Calu3 (cell line): Measurements from ENCODE around the gene GPR171. TPM values are rescaled to one million over a fixed set of nuclear protein-coding genes. Genes with fewer than 3 reads are reported as not detected.
A peak's percentile ranks its signal among the peaks of the same experiment; 100 is the strongest.

Experiments used
- BruUV-seq: library from RNA; stranded (reverse); fragments of 400-500 nt; replicated peaks from 2 replicates; lab custom pipeline; 2021; lab: Mats Ljungman, UMichigan
- CTCF ChIA-PET: fragments of 300-600 bp; sonication (Branson Sonifier 250); formaldehyde crosslinking; loops from one replicate; lab custom pipeline; 2022; ENCODE audit warnings: antibody characterized with exemption; lab: Charles Lee
- DNase-seq: peaks from one replicate; pipeline ENCODE4 v3.0.0; 2022
- H3K27ac Mint-ChIP-seq: one replicate; pipeline ENCODE4 v1.8.0; 2022; ENCODE audit warnings: mixed read lengths; ENCODE audit not compliant: unreplicated experiment
- H3K27me3 Mint-ChIP-seq: one replicate; pipeline ENCODE4 v1.8.0; 2022; ENCODE audit warnings: mixed read lengths; ENCODE audit not compliant: unreplicated experiment
- H3K36me3 Mint-ChIP-seq: one replicate; pipeline ENCODE4 v1.8.0; 2022; ENCODE audit warnings: mild to moderate bottlenecking, moderate library complexity, mixed read lengths; ENCODE audit not compliant: insufficient read depth, unreplicated experiment
- H3K4me1 Mint-ChIP-seq: one replicate; pipeline ENCODE4 v1.8.0; 2022; ENCODE audit warnings: mild to moderate bottlenecking, low read depth, mixed read lengths; ENCODE audit not compliant: unreplicated experiment
- H3K4me3 Mint-ChIP-seq: one replicate; pipeline ENCODE4 v1.8.0; 2022; ENCODE audit warnings: mild to moderate bottlenecking, low read depth, moderate library complexity, mixed read lengths; ENCODE audit not compliant: unreplicated experiment
- H3K9me3 Mint-ChIP-seq: one replicate; pipeline ENCODE4 v1.8.0; 2022; ENCODE audit warnings: low read depth, mixed read lengths; ENCODE audit not compliant: unreplicated experiment
- intact Hi-C: fragments of 100-400 bp; cut with micrococcal nuclease; formaldehyde crosslinking; loops from one replicate; pipeline ENCODE4 v1.10.0; 2022; ENCODE audit not compliant: unreplicated experiment
- total RNA-seq: library from RNA; stranded (reverse); gene quantifications from 2 replicates; pipeline ENCODE4 v1.2.3, GENCODE V29; 2022
- TF ChIP-seq, protein P1 (sequence below): fragments of 200-600 bp; IDR thresholded peaks from one replicate; pipeline ENCODE4 v1.8.0; 2022; ENCODE audit warnings: antibody characterized with exemption; ENCODE audit not compliant: unreplicated experiment

GPR171 gene
- total RNA-seq, 1 experiment from 2014 or later: not detected

DNA sequence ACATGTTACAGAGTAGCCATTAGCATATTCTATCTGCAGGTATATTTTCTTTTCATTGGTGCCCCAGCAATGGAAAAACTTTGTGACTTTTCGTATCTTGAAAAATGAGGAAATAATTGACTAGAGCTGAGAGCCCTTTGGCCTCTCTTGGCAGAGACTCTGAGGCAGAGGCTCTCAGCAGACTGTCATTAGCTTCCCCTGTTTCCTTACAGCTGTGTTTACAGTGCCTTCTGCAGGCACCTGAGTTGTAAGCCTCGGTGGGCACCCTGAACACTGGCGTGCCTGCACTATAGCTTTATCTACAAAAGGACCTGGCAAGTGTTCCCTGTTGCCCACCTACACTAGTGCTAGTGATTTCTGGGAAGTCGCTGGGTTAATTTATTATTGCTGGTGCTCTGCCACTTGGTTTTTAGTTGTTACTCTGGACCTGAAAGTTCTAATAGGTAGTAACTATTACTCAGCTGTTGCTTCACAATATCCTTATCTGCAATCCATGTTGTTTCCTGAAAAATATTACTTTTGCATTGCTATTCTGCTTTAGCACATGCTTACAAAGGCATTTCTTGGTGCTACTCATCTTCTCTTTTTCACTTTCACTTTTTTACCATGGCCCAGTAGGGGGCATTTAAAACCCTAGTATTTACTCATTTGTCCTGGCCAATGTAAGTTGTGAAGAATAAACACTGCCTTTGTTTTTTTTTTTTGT lies 7.8 kb upstream of the GPR171 start:
- TF ChIP-seq, protein P1, sequence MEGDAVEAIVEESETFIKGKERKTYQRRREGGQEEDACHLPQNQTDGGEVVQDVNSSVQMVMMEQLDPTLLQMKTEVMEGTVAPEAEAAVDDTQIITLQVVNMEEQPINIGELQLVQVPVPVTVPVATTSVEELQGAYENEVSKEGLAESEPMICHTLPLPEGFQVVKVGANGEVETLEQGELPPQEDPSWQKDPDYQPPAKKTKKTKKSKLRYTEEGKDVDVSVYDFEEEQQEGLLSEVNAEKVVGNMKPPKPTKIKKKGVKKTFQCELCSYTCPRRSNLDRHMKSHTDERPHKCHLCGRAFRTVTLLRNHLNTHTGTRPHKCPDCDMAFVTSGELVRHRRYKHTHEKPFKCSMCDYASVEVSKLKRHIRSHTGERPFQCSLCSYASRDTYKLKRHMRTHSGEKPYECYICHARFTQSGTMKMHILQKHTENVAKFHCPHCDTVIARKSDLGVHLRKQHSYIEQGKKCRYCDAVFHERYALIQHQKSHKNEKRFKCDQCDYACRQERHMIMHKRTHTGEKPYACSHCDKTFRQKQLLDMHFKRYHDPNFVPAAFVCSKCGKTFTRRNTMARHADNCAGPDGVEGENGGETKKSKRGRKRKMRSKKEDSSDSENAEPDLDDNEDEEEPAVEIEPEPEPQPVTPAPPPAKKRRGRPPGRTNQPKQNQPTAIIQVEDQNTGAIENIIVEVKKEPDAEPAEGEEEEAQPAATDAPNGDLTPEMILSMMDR: no peak
- Mint-ChIP-seq H3K4me3 (peak overlapping the region; percentile 5), H3K27ac (no peak overlapping the region), H3K27me3 (no peaks in the 10 kb centered on the region), H3K36me3 (no peaks in the 10 kb centered on the region), H3K9me3 (no peaks in the 10 kb centered on the region), H3K4me1 (peaks cover 13% of the 10 kb centered on the region)
- DNase-seq: peak; percentile 29
- CTCF ChIA-PET: interaction anchor here (0.6 to 1.2 kb wide), 7 partner anchors 9 to 1089 kb away, joined by 3 to 5 read pairs (median 3); no protein-coding TSS in a partner anchor
- no TSS peak for BruUV-seq
- intact Hi-C loops: loop anchor here (5.0 kb wide), 1 partner anchor 71 kb away; no protein-coding TSS in a partner anchor

DNA sequence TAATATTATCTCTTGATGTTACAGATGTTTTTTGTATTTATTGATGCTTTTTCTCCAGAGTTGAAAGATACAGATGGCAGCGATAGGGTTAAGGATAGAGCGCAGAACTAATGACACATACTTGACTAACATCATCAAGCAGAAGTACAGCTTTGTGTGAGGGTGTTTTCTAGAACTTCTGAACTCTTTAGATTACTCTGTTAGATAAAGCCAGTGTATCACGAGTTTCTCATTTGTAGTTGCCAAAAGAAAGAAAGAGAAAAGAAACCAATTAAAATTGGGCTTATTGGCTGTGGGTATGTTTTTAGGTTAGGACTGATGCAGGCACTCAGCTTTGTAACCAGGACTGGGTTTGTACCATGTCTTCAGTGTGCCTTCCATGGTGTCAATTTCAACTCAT lies 6.6 kb upstream of the GPR171 start:
- H3K9me3 Mint-ChIP-seq: no peaks in the 10 kb centered on the region
- H3K4me3 Mint-ChIP-seq: no peak overlapping the region
- intact Hi-C loops: loop anchor here (5.0 kb wide), 1 partner anchor 73 kb away; no protein-coding TSS in a partner anchor
- no peaks in the 10 kb centered on the region for H3K36me3 Mint-ChIP-seq
- no peaks in the 10 kb centered on the region for H3K27me3 Mint-ChIP-seq
- H3K27ac Mint-ChIP-seq: no peak overlapping the region
- TF ChIP-seq, protein P1: no peak
- BruUV-seq: no TSS peak
- H3K4me1 Mint-ChIP-seq: peaks cover 13% of the 10 kb centered on the region
- no peak for DNase-seq
- CTCF ChIA-PET: no interaction called here

DNA sequence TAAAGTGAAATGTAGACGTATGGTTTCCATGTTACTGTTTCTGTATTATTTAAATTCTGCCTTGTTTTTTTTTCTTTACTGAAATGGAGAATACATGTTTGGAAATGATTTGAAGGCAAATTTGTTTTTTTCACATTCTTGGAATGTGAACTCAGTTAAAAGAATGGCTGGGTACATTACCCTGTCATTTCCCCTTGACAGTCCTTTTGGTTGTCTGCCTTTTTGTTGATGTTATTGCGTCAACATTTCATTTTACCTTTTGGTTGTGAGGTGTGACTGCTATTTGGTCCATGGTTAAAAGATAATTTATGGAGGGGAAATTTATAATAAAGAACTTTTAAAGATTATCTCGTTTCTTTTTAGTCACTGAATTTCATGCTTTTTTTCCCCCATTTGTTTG lies 3.2 kb upstream of the GPR171 start:
- Mint-ChIP-seq H3K36me3 (no peaks in the 10 kb centered on the region), H3K4me3 (no peak overlapping the region), H3K27me3 (no peaks in the 10 kb centered on the region), H3K27ac (no peak overlapping the region), H3K9me3 (no peaks in the 10 kb centered on the region), H3K4me1 (peaks cover 11% of the 10 kb centered on the region)
- DNase-seq: no peak
- intact Hi-C loops: no loop called here
- TF ChIP-seq, protein P1: no peak
- no TSS peak for BruUV-seq
- CTCF ChIA-PET: interaction anchor here (0.7 kb wide), 1 partner anchor 354 kb away, joined by 3 read pairs; no protein-coding TSS in a partner anchor

DNA sequence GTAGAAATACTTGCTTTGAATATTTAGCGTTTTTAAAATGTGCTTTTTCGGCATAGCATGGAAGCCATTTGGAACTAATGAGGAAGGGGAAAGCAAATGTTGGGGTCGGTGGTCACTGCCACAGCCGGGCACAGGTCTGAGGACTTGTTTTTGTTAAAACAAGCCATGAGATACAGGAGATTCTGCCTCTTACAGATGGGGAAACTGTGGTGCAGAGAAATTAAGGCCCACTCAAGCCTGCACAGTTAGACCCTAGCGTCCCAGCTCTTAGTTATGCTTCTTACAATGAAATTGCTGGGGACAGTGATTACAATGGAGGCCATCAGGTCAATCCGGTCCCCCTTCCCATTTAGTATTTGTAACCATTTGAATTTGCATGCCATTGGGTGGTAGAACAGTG lies 2.5 kb upstream of the GPR171 start:
- no TSS peak for BruUV-seq
- Mint-ChIP-seq H3K27me3 (no peaks in the 10 kb centered on the region), H3K9me3 (no peaks in the 10 kb centered on the region)

More for the DNA sequence above, 2.5 kb upstream of the GPR171 start:
- DNase-seq: no peak
- H3K27ac Mint-ChIP-seq: no peak overlapping the region
- H3K4me3 Mint-ChIP-seq: no peak overlapping the region
- intact Hi-C loops: no loop called here
- peaks cover 3% of the 10 kb centered on the region for H3K4me1 Mint-ChIP-seq
- TF ChIP-seq, protein P1: no peak
- no peaks in the 10 kb centered on the region for H3K36me3 Mint-ChIP-seq
- CTCF ChIA-PET: no interaction called here
